ENCODE results near the gene AMDHD1. TPM values are rescaled to one million over a fixed set of nuclear protein-coding genes. Genes with fewer than 3 reads are reported as not detected.

The AMDHD1 gene
- total and polyA plus RNA-seq, 2 of the 4 experiments (the other 2 are of a cell fraction): under 0.01 TPM; not detected in 1

- DNase-seq (no peak), ATAC-seq (ENCODE audit: low read depth) (no peak)
- Histone ChIP-seq H3K4me1 (ENCODE audit: control insufficient read depth, insufficient read depth, low read length) (no peaks in the 10 kb centered on the region), H2BK5ac (ENCODE audit: low read depth, low read length, poor library complexity, severe bottlenecking) (no peak overlapping the region), H4K91ac (ENCODE audit: insufficient read depth, low read depth, low read length) (no peak overlapping the region), H3K4me2 (ENCODE audit: low read depth, low read length) (no peak overlapping the region), H2AK5ac (ENCODE audit: low read depth, low read length) (no peak overlapping the region), H2BK20ac (ENCODE audit: low read depth, low read length) (no peak overlapping the region), H3K18ac (ENCODE audit: low read depth, low read length) (no peak overlapping the region), H3K36me3 (ENCODE audit: control insufficient read depth, insufficient read depth, low read length) (no peaks in the 10 kb centered on the region), H3K4me3 (ENCODE audit: insufficient read depth, low read depth, low read length) (no peak overlapping the region), H2AK9ac (replicated peaks; ENCODE audit: low read depth, low read length, poor library complexity) (peak overlapping the region; percentile 71), H3K9me3 (ENCODE audit: control insufficient read depth, insufficient read depth, low read length) (no peaks in the 10 kb centered on the region), H3K23ac (ENCODE audit: low read depth, low read length) (no peak overlapping the region), H2BK120ac (ENCODE audit: low read depth, low read length) (no peak overlapping the region), H4K5ac (ENCODE audit: low read depth, low read length) (no peak overlapping the region), H3K9me1 (ENCODE audit: insufficient read depth, low read length) (no peaks in the 10 kb centered on the region), H3K27me3 (ENCODE audit: control insufficient read depth, insufficient read depth, low read length) (peaks cover 7% of the 10 kb centered on the region), H3K79me1 (ENCODE audit: low read depth in 1 of 2, low read length in 2 of 2) (no peaks in the 10 kb centered on the region), H3K27ac (ENCODE audit: insufficient read depth, low read length) (no peak overlapping the region), H3K4ac (ENCODE audit: low read depth, low read length) (no peak overlapping the region), H4K8ac (ENCODE audit: low read depth in 2 of 2, low read length in 2 of 2) (no peak overlapping the region), H2BK15ac (ENCODE audit: low read depth, low read length) (no peak overlapping the region), H3K9ac (ENCODE audit: low read depth, low read length) (no peak overlapping the region), H3K14ac (replicated peaks; ENCODE audit: low read depth, low read length) (no peak overlapping the region), H3K56ac (ENCODE audit: extremely low read depth, insufficient read depth, low read length) (no peak overlapping the region), H2AFZ (replicated peaks; ENCODE audit: low read length, poor library complexity) (no peak overlapping the region), H4K20me1 (ENCODE audit: insufficient read depth, low read length) (no peaks in the 10 kb centered on the region)
- POLR2A ChIA-PET (ENCODE audit: unreplicated experiment): no interaction called here
- no TSS peak for BruUV-seq (replicated peaks)
- in situ Hi-C loops (cut with MboI; ENCODE audit: low sequenced_read_pairs): no loop called here
- intact Hi-C loops (cut with micrococcal nuclease): no loop called here
- CTCF ChIA-PET: no interaction called here
- dilution Hi-C loops (cut with HindIII; ENCODE audit: low sequenced_read_pairs, unreplicated experiment): no loop called here
- WGBS, 2 experiments (ENCODE audit: extremely low coverage in 2 of 2, insufficient read length in 1 of 2): 40% methylated on average over 1 of the region's 7 CpGs; no CpG with 5 or more reads in 1 of the 2 experiments
- TF ChIP-seq FOS (IDR thresholded peaks at IDR 0.05; ENCODE audit: low read depth, low read length): no peak
- TF ChIP-seq CHD1 (IDR thresholded peaks at IDR 0.05; ENCODE audit: low read depth, low read length): no peak
- no peak for TF ChIP-seq CEBPB (IDR thresholded peaks at IDR 0.05; ENCODE audit: low read depth, low read length)
- no peak for TF ChIP-seq MXI1 (IDR thresholded peaks at IDR 0.05; ENCODE audit: borderline replicate concordance, low read depth, low read length)
- TF ChIP-seq RFX5 (IDR thresholded peaks at IDR 0.05; ENCODE audit: low read depth, low read length): no peak
- TF ChIP-seq BHLHE40 (IDR thresholded peaks at IDR 0.05; ENCODE audit: low read depth, low read length): no peak
- TF ChIP-seq MAFK (IDR thresholded peaks at IDR 0.05; ENCODE audit: low read depth, low read length): no peak
- TF ChIP-seq RAD21 (IDR thresholded peaks at IDR 0.05; ENCODE audit: low read length): no peak
- TF ChIP-seq USF2 (IDR thresholded peaks at IDR 0.05; ENCODE audit: low read depth, low read length): no peak
- TF ChIP-seq CTCF (conservative IDR thresholded peaks at IDR 0.05; ENCODE audit: low read depth, low read length): no peak
- TF ChIP-seq RCOR1 (IDR thresholded peaks at IDR 0.05; ENCODE audit: insufficient replicate concordance, low read length): no peak
- no peak for TF ChIP-seq NFE2L2 (IDR thresholded peaks at IDR 0.05; ENCODE audit: low read depth, low read length)
- TF ChIP-seq SMC3 (IDR thresholded peaks at IDR 0.05; ENCODE audit: low read depth, low read length): no peak
- TF ChIP-seq ELK1 (IDR thresholded peaks at IDR 0.05; ENCODE audit: borderline replicate concordance, low read depth, low read length): no peak
- TF ChIP-seq POLR2A (IDR thresholded peaks at IDR 0.05; ENCODE audit: low read depth, low read length): no peak
- TF ChIP-seq MAZ (IDR thresholded peaks at IDR 0.05; ENCODE audit: borderline replicate concordance, low read depth, low read length): no peak
Observed at GRCh38 chr12:95970905-95971304, 27.8 kb downstream of the AMDHD1 start.
